Stomach (tissue), 4 donors: ENCODE measurements around the gene POFUT2.

Experiments
- EP300 ChIP-seq: sonication (generic); formaldehyde crosslinking; IDR thresholded peaks from one replicate; pipeline ENCODE4 v1.6.1; 2017; ENCODE audit warnings: antibody characterized with exemption
- POLR2A ChIP-seq, 4 donors: fragments of 450-650 bp; IDR thresholded peaks; one replicate each; pipeline ENCODE4 v1.6.1; 2016; ENCODE audit warnings: antibody characterized with exemption in 4 of 4, control low read depth in 2 of 4, mild to moderate bottlenecking in 1 of 4, moderate library complexity in 1 of 4
- TF ChIP-seq, protein P1 (sequence below), 7 experiments: fragments of 450-650 bp in 4 of 7; fragments of 200-600 bp in 3 of 7; sonication (generic) in 3 of 7; IDR thresholded peaks; one replicate each; pipeline ENCODE4 v1.5.1; 2016 to 2019; ENCODE audit warnings: antibody characterized with exemption in 7 of 7, control low read depth in 2 of 7, mild to moderate bottlenecking in 1 of 7

DNA sequence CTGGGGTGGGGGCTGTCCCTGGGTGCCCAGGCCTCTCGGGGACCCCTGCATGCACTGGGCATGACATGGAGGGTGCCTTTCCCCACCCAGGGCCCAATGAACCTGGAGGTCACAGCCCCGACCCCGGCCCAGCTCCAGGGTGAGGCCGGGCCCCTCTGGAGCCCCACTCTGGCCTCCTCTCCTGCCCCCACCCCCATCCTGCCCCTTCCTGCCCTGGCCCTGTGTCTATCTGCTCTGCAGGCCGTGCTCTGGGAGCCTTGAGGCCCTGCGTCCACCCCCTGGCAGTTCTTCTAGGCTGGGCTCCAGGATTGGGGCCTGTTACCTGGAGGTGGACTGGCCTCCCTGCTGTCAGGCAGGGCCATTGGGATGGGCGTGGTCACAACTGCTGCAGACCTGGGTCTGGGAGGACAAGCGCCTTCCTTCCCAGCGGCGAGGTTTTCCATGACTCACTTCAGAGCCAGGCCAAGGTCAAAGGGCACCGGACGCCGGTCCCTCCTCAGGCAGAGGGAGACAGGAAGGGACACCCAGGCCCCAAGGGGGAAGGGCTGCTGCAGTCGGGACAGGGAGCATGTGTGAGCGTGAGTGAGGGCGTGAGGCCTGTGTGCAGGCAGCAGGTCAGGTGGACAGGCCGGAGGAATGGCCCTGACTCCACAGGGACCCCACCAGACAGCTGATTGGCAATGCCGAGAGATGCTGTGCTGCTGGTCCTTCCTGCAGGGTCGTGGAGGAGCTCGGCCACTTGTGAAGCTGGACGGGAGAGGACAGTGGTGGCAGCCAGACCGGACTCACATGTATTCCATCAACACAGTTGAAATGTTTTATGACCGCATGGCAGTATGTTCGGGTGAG is 31.1 kb upstream of the POFUT2 start:
- TF ChIP-seq, protein P1, sequence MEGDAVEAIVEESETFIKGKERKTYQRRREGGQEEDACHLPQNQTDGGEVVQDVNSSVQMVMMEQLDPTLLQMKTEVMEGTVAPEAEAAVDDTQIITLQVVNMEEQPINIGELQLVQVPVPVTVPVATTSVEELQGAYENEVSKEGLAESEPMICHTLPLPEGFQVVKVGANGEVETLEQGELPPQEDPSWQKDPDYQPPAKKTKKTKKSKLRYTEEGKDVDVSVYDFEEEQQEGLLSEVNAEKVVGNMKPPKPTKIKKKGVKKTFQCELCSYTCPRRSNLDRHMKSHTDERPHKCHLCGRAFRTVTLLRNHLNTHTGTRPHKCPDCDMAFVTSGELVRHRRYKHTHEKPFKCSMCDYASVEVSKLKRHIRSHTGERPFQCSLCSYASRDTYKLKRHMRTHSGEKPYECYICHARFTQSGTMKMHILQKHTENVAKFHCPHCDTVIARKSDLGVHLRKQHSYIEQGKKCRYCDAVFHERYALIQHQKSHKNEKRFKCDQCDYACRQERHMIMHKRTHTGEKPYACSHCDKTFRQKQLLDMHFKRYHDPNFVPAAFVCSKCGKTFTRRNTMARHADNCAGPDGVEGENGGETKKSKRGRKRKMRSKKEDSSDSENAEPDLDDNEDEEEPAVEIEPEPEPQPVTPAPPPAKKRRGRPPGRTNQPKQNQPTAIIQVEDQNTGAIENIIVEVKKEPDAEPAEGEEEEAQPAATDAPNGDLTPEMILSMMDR (IDR thresholded peaks at IDR 0.05): no peak
- TF ChIP-seq POLR2A (IDR thresholded peaks at IDR 0.05): no peak
- peak; percentile 46 for TF ChIP-seq EP300
